PC-9 (cell line): ENCODE results near the gene FNDC5. TPM values are rescaled to one million over a fixed set of nuclear protein-coding genes. Genes with fewer than 3 reads are reported as not detected.

Source experiments
- BruUV-seq: library from RNA; stranded (reverse); fragments of 400-500 nt; replicated peaks from 2 replicates; lab custom pipeline; 2021; lab: Mats Ljungman, UMichigan
- CTCF ChIA-PET: fragments of 300-600 bp; sonication (Branson Sonifier 250); formaldehyde crosslinking; loops from one replicate; lab custom pipeline; 2022; ENCODE audit warnings: antibody characterized with exemption; lab: Charles Lee
- POLR2A ChIA-PET: fragments of 300-600 bp; sonication (Branson Sonifier 250); formaldehyde crosslinking; loops from one replicate; lab custom pipeline; 2022; ENCODE audit warnings: antibody characterized with exemption; ENCODE audit not compliant: unreplicated experiment; lab: Charles Lee
- DNase-seq, 2 experiments: peaks; one replicate each; pipeline versions ENCODE4 v3.0.0 to v3.0.0-alpha.2; 2015 to 2022; ENCODE audit warnings: mixed read lengths in 1 of 2
- H2AFZ ChIP-seq: fragments of 200-600 bp; sonication (generic); 2 replicates; pipeline ENCODE4 v1.8.1; 2017; ENCODE audit warnings: antibody characterized with exemption
- H3F3A ChIP-seq: fragments of 200-600 bp; sonication (generic); 2 replicates; pipeline ENCODE4 v1.8.1; 2017; ENCODE audit warnings: antibody characterized with exemption, mild to moderate bottlenecking, low read depth; ENCODE audit not compliant: insufficient read depth
- H3K27ac ChIP-seq: fragments of 200-600 bp; sonication (generic); 2 replicates; pipeline ENCODE4 v1.6.1; 2016; ENCODE audit warnings: mixed run types
- H3K27me3 ChIP-seq: fragments of 200-600 bp; sonication (generic); 2 replicates; pipeline ENCODE4 v1.6.1; 2016; ENCODE audit warnings: low read depth, mixed run types; ENCODE audit not compliant: insufficient read depth
- H3K36me3 ChIP-seq: fragments of 200-600 bp; sonication (generic); 2 replicates; pipeline ENCODE4 v1.6.1; 2016; ENCODE audit warnings: low read depth, mixed run types
- H3K4me1 ChIP-seq: fragments of 200-600 bp; sonication (generic); replicated peaks from 2 replicates; pipeline ENCODE4 v1.6.1; 2016; ENCODE audit warnings: mixed run types; ENCODE audit not compliant: insufficient read depth
- H3K4me2 ChIP-seq: fragments of 200-600 bp; sonication (generic); 2 replicates; pipeline ENCODE4 v1.6.1; 2017; ENCODE audit warnings: mixed run types
- H3K4me3 ChIP-seq: fragments of 200-600 bp; sonication (generic); 2 replicates; pipeline ENCODE4 v1.6.1; 2016; ENCODE audit warnings: mixed run types
- H3K79me2 ChIP-seq: fragments of 200-600 bp; sonication (generic); 2 replicates; pipeline ENCODE4 v1.6.1; 2017; ENCODE audit warnings: low read depth, mixed run types
- H3K9me2 ChIP-seq: fragments of 200-600 bp; sonication (generic); 2 replicates; pipeline ENCODE4 v1.8.1; 2017; ENCODE audit warnings: mild to moderate bottlenecking; ENCODE audit not compliant: insufficient read depth
- H3K9me3 ChIP-seq: fragments of 200-600 bp; sonication (generic); 2 replicates; pipeline ENCODE4 v1.8.1; 2016; ENCODE audit warnings: low read depth; ENCODE audit not compliant: insufficient read depth
- H4K20me1 ChIP-seq: fragments of 200-600 bp; sonication (generic); 2 replicates; pipeline ENCODE4 v1.8.1; 2017; ENCODE audit not compliant: insufficient read depth
- CTCF ChIP-seq: fragments of 200-600 bp; sonication (generic); conservative IDR thresholded peaks from 2 replicates; pipeline ENCODE4 v1.6.1; 2017; ENCODE audit warnings: mixed run types, antibody characterized with exemption, mild to moderate bottlenecking, moderate library complexity
- EZH2 ChIP-seq: fragments of 200-600 bp; sonication (generic); IDR thresholded peaks from 2 replicates; pipeline ENCODE4 v1.8.0; 2017; ENCODE audit warnings: antibody characterized with exemption, low read depth
- intact Hi-C: fragments of 100-400 bp; cut with micrococcal nuclease; formaldehyde crosslinking; loops from one replicate; pipeline ENCODE4 v1.10.0; 2022; ENCODE audit not compliant: unreplicated experiment
- total RNA-seq: library from RNA; stranded (reverse); gene quantifications from 2 replicates; pipeline ENCODE4 v1.2.3, GENCODE V29; 2021

FNDC5 gene
- total RNA-seq, 1 experiment from 2014 or later = not detected

- CTCF ChIA-PET = no interaction called here
Observed at GRCh38 chr1:32918179-32918578, 47.5 kb upstream of the FNDC5 start.

DNA sequence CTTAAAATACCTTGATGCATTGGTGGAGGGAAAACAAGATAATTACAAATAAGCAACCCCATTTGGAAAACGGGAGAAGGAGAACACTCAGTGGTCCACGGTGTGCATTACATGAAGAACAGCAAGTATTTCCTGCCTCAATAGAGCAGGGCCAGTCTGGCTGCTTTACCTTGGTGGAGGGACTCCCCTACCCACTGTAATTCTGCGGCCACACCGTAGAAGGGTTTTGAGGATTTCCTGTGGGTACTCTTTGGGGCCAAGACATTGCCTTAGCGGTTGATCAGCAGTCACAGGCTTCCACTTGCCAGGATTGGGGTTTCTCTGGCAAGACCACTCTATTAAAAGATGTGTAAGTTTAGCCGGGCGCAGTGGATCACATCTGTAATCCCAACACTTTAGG, 46.8 kb upstream of the FNDC5 start:
- H3K27me3 ChIP-seq = no peaks in the 10 kb centered on the region
- H3F3A ChIP-seq = peaks cover 3% of the 10 kb centered on the region; the same call in 1 of the 2 replicates
- BruUV-seq = no TSS peak
- TF ChIP-seq EZH2 (no peak), CTCF (no peak)
- H3K9me2 ChIP-seq = no peaks in the 10 kb centered on the region
- no peak overlapping the region for H2AFZ ChIP-seq
- no peaks in the 10 kb centered on the region for H3K79me2 ChIP-seq
- H4K20me1 ChIP-seq = no peaks in the 10 kb centered on the region
- POLR2A ChIA-PET = no interaction called here
- no peaks in the 10 kb centered on the region for H3K4me1 ChIP-seq
- H3K27ac ChIP-seq = no peak overlapping the region
- H3K4me2 ChIP-seq = no peak overlapping the region
- no peak overlapping the region for H3K4me3 ChIP-seq
- DNase-seq = no peak
- H3K9me3 ChIP-seq = no peaks in the 10 kb centered on the region
- no peaks in the 10 kb centered on the region for H3K36me3 ChIP-seq
- intact Hi-C loops = no loop called here
- CTCF ChIA-PET = no interaction called here

More at GRCh38 chr1:32918179-32918578, 47.5 kb upstream of the FNDC5 start:
- POLR2A ChIA-PET = no interaction called here
- H3F3A ChIP-seq = peaks cover 3% of the 10 kb centered on the region; the same call in 1 of the 2 replicates
- H3K4me2 ChIP-seq = no peak overlapping the region
- no peaks in the 10 kb centered on the region for H3K27me3 ChIP-seq
- no TSS peak for BruUV-seq
- no peaks in the 10 kb centered on the region for H3K36me3 ChIP-seq
- H2AFZ ChIP-seq = no peak overlapping the region
- no peaks in the 10 kb centered on the region for H3K9me3 ChIP-seq
- no peak overlapping the region for H3K4me3 ChIP-seq
- H3K27ac ChIP-seq = no peak overlapping the region
- no peaks in the 10 kb centered on the region for H3K79me2 ChIP-seq
- no peak for DNase-seq
- H4K20me1 ChIP-seq = no peaks in the 10 kb centered on the region
- H3K4me1 ChIP-seq = no peaks in the 10 kb centered on the region
- no peaks in the 10 kb centered on the region for H3K9me2 ChIP-seq
- intact Hi-C loops = no loop called here
- TF ChIP-seq EZH2 (no peak), CTCF (no peak)

DNA sequence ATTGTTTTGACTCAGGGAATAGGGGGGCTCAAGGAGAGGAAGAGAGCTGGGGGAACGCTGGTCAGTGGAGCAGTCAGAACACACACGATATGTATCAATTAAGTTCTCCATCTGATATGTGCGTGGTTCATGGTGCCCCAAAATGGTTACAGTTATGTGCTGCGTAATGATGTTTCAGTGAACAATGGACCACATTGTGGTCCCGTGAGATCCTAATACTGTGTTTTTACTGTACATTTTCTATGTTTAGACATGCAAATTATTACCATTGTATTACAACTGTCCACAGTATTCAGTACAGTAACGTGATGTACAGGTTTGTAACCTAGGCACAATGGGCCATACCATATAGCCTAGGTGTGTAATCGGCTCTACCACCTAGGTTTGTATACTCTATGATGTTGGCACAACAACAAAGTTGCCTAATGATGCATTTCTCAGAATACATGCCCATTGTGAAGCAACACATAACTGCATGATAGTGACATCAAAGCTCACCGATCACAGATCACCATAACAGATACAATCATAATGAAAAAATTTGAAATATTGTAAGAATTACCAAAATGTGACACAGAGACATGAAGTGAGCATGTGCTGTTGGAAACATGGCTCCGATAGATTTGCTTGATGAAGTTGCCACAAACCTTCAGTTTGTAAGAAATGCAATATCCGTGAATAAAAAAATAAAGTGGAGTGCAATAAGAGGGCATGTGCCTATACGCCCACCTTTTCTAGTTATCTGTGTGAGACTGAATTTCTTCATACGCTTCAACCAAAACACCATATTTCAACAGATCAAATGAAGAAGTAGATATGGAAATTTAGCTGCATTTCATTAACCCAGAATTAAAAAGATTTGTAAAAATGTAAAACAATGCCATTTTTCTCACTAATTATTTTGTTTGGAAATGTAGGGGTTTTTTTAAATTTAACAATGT, 45.3 kb upstream of the FNDC5 start:
- no peak for DNase-seq
- Histone ChIP-seq H3K9me2 (no peaks in the 10 kb centered on the region), H3F3A (peaks cover 3% of the 10 kb centered on the region; the same call in 1 of the 2 replicates), H3K36me3 (no peaks in the 10 kb centered on the region), H3K27me3 (no peaks in the 10 kb centered on the region), H3K4me2 (no peak overlapping the region), H3K9me3 (no peaks in the 10 kb centered on the region), H3K27ac (no peak overlapping the region), H4K20me1 (no peaks in the 10 kb centered on the region), H3K4me1 (no peaks in the 10 kb centered on the region), H3K79me2 (no peaks in the 10 kb centered on the region), H3K4me3 (no peak overlapping the region), H2AFZ (no peak overlapping the region)
- TF ChIP-seq CTCF (no peak), EZH2 (no peak)
- CTCF ChIA-PET = no interaction called here
- intact Hi-C loops = no loop called here
- BruUV-seq = no TSS peak
- POLR2A ChIA-PET = no interaction called here
